MM.1S (cell line): Measurements from ENCODE around the gene PHF23.

Experiments
- DNase-seq: peaks from one replicate; pipeline ENCODE4 v3.0.0-alpha.2; 2015
- H2AFZ ChIP-seq: fragments of 300-600 bp; sonication (generic); 2 replicates; pipeline ENCODE4 v1.6.0; 2016; ENCODE audit warnings: antibody characterized with exemption, low read length
- H3F3A ChIP-seq: fragments of 300-600 bp; sonication (generic); 2 replicates; pipeline ENCODE4 v1.6.1; 2016; ENCODE audit warnings: mild to moderate bottlenecking, antibody characterized with exemption, low read length, moderate library complexity, mixed read lengths; ENCODE audit not compliant: insufficient read depth
- H3K27ac ChIP-seq: fragments of 300-600 bp; sonication (generic); 2 replicates; pipeline ENCODE4 v1.5.1; 2016; ENCODE audit warnings: mild to moderate bottlenecking, low read length
- H3K27me3 ChIP-seq: fragments of 300-600 bp; sonication (generic); replicated peaks from 2 replicates; pipeline ENCODE4 v1.6.0; 2016; ENCODE audit warnings: low read length; ENCODE audit not compliant: insufficient read depth
- H3K36me3 ChIP-seq: fragments of 300-600 bp; sonication (generic); replicated peaks from 2 replicates; pipeline ENCODE4 v1.6.1; 2016; ENCODE audit warnings: mild to moderate bottlenecking, low read length, mixed read lengths; ENCODE audit not compliant: insufficient read depth
- H3K4me1 ChIP-seq: fragments of 300-600 bp; sonication (generic); 2 replicates; pipeline ENCODE4 v1.6.1; 2016; ENCODE audit warnings: low read length, mixed read lengths
- H3K4me2 ChIP-seq: fragments of 300-600 bp; sonication (generic); 2 replicates; pipeline ENCODE4 v1.6.0; 2016; ENCODE audit warnings: low read depth, low read length
- H3K4me3 ChIP-seq: fragments of 300-600 bp; sonication (generic); 2 replicates; pipeline ENCODE4 v1.5.1; 2016; ENCODE audit warnings: low read length, mixed read lengths
- H3K79me2 ChIP-seq: fragments of 300-600 bp; sonication (generic); 2 replicates; pipeline ENCODE4 v1.6.1; 2016; ENCODE audit warnings: mixed run types, low read length, mixed read lengths
- H3K9ac ChIP-seq: fragments of 300-600 bp; sonication (generic); 2 replicates; pipeline ENCODE4 v1.6.1; 2016; ENCODE audit warnings: low read length, mixed read lengths
- H3K9me2 ChIP-seq: fragments of 300-600 bp; sonication (generic); replicated peaks from 2 replicates; pipeline ENCODE4 v1.6.1; 2016; ENCODE audit warnings: mild to moderate bottlenecking, low read length, mixed read lengths; ENCODE audit not compliant: insufficient read depth
- H3K9me3 ChIP-seq: fragments of 300-600 bp; sonication (generic); replicated peaks from 2 replicates; pipeline ENCODE4 v1.6.1; 2016; ENCODE audit warnings: mild to moderate bottlenecking, low read length, mixed read lengths; ENCODE audit not compliant: insufficient read depth
- H4K20me1 ChIP-seq: fragments of 300-600 bp; sonication (generic); 2 replicates; pipeline ENCODE4 v1.6.1; 2016; ENCODE audit warnings: mild to moderate bottlenecking, low read length, moderate library complexity, mixed read lengths; ENCODE audit not compliant: insufficient read depth
- CTCF ChIP-seq: fragments of 300-600 bp; sonication (generic); IDR thresholded peaks from 2 replicates; pipeline ENCODE4 v1.5.1; 2016; ENCODE audit warnings: antibody characterized with exemption, low read length, mixed read lengths
- EZH2 ChIP-seq: fragments of 300-600 bp; sonication (generic); optimal IDR thresholded peaks from 2 replicates; pipeline ENCODE3; 2017; ENCODE audit warnings: low read depth, mild to moderate bottlenecking, antibody characterized with exemption, low read length, mixed read lengths
- EZH2phosphoT487 ChIP-seq: fragments of 300-600 bp; sonication (generic); IDR thresholded peaks from 2 replicates; pipeline ENCODE4 v1.6.1; 2018; ENCODE audit warnings: antibody characterized with exemption, low read length

The PHF23 gene

GRCh38 chr17:7220593-7221277 is 18.5 kb downstream of the PHF23 start:
- no peaks in the 10 kb centered on the region for H4K20me1 ChIP-seq
- no peaks in the 10 kb centered on the region for H3K9me3 ChIP-seq
- TF ChIP-seq CTCF = peak; percentile 79
- no peak for TF ChIP-seq EZH2phosphoT487
- peaks cover 12% of the 10 kb centered on the region for H3K4me1 ChIP-seq
- peak overlapping the region; percentile 87 for H3K4me3 ChIP-seq
- peaks cover 35% of the 10 kb centered on the region for H3K79me2 ChIP-seq
- H3K27me3 ChIP-seq = peaks cover 13% of the 10 kb centered on the region
- H3K4me2 ChIP-seq = peak overlapping the region; percentile 72
- peak; percentile 79 for DNase-seq
- H3K9ac ChIP-seq = peak overlapping the region; percentile 75
- H3K27ac ChIP-seq = peak overlapping the region; percentile 35; the same call in 1 of the 2 replicates
- no peaks in the 10 kb centered on the region for H3K9me2 ChIP-seq
- no peaks in the 10 kb centered on the region for H3F3A ChIP-seq
- 0 out of 2 replicates have a peak, but pooled peaks cover 6% of the 10 kb centered on the region for H3K36me3 ChIP-seq
- no peak overlapping the region for H2AFZ ChIP-seq

- Histone ChIP-seq H3K4me3 (peak within 1 kb of the TSS; percentile 87), H3K9ac (peak within 1 kb of the TSS; percentile 75), H4K20me1 (no peaks in the 10 kb centered on the region), H3K27ac (peak within 1 kb of the TSS; percentile 35; the same call in 1 of the 2 replicates), H3K79me2 (peaks cover 35% of the 10 kb centered on the region), H3K36me3 (0 out of 2 replicates have a peak, but pooled peaks cover 6% of the 10 kb centered on the region), H3K9me3 (no peaks in the 10 kb centered on the region), H3K4me1 (peaks cover 16% of the 10 kb centered on the region), H2AFZ (peak within 1 kb of the TSS; percentile 50), H3K9me2 (no peaks in the 10 kb centered on the region), H3K4me2 (peak within 1 kb of the TSS; percentile 72), H3F3A (no peaks in the 10 kb centered on the region), H3K27me3 (peaks cover 17% of the 10 kb centered on the region)
- no peak for TF ChIP-seq EZH2phosphoT487
- no peak for TF ChIP-seq EZH2
- TF ChIP-seq CTCF = no peak
- DNase-seq = peak; percentile 79
Observed at GRCh38 chr17:7219812-7220592, 19.3 kb downstream of the PHF23 start, which contains the start of the genes ACADVL and DLG4. ACADVL (plus strand) TSS chr17:7219938; CDS start chr17:7219985, 47 bp downstream. DLG4 (minus strand) TSS chr17:7219836.

- no peaks in the 10 kb centered on the region for H3F3A ChIP-seq
- 0 out of 2 replicates have a peak, but pooled peaks cover 6% of the 10 kb centered on the region for H3K36me3 ChIP-seq
- peaks cover 35% of the 10 kb centered on the region for H3K79me2 ChIP-seq
- peaks cover 16% of the 10 kb centered on the region for H3K4me1 ChIP-seq
- H3K4me2 ChIP-seq = peak overlapping the region; percentile 72
- TF ChIP-seq EZH2phosphoT487 (no peak), CTCF (no peak), EZH2 (no peak)
- peak overlapping the region; percentile 87 for H3K4me3 ChIP-seq
- peak overlapping the region; percentile 75; the same call in 1 of the 2 replicates for H3K9ac ChIP-seq
- H2AFZ ChIP-seq = peak overlapping the region; percentile 50
- no peak overlapping the region; the same call in 1 of the 2 replicates for H3K27ac ChIP-seq
- no peaks in the 10 kb centered on the region for H3K9me3 ChIP-seq
- H3K27me3 ChIP-seq = peaks cover 17% of the 10 kb centered on the region
- no peaks in the 10 kb centered on the region for H3K9me2 ChIP-seq
- no peaks in the 10 kb centered on the region for H4K20me1 ChIP-seq
- DNase-seq = no peak
Observed at GRCh38 chr17:7219229-7219811, 19.9 kb downstream of the PHF23 start.
